ENCODE measurements around the gene BMP6.

Gene BMP6

DNA sequence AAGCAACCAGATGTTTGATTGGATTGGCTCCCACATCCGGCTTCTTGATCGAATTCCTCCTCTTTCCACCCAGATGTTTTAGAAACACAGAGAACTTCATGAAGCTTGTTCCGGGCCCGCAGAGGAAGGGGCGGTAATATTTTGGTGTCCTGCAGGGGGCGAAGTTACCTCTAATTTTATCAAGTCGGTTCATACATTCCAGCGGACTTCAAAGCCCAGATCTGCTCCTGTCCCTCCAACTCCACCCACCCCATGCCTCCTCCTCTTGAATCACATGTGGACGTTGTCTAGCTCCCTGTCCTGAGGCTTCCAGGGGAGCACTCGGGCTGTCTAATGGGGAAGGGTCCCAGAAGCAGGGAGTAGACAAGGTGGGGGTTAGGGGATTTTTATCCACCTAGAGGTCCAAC, 2.9 kb upstream of the BMP6 start:
- TF ChIP-seq FOXP2 (optimal IDR thresholded peaks at IDR 0.05; ENCODE audit: borderline replicate concordance, extremely low read depth, extremely low read length, insufficient read depth): no peak
- no peak for TF ChIP-seq POLR2AphosphoS5 (IDR thresholded peaks at IDR 0.05; ENCODE audit: low read depth, low read length)
- TF ChIP-seq, protein P1, sequence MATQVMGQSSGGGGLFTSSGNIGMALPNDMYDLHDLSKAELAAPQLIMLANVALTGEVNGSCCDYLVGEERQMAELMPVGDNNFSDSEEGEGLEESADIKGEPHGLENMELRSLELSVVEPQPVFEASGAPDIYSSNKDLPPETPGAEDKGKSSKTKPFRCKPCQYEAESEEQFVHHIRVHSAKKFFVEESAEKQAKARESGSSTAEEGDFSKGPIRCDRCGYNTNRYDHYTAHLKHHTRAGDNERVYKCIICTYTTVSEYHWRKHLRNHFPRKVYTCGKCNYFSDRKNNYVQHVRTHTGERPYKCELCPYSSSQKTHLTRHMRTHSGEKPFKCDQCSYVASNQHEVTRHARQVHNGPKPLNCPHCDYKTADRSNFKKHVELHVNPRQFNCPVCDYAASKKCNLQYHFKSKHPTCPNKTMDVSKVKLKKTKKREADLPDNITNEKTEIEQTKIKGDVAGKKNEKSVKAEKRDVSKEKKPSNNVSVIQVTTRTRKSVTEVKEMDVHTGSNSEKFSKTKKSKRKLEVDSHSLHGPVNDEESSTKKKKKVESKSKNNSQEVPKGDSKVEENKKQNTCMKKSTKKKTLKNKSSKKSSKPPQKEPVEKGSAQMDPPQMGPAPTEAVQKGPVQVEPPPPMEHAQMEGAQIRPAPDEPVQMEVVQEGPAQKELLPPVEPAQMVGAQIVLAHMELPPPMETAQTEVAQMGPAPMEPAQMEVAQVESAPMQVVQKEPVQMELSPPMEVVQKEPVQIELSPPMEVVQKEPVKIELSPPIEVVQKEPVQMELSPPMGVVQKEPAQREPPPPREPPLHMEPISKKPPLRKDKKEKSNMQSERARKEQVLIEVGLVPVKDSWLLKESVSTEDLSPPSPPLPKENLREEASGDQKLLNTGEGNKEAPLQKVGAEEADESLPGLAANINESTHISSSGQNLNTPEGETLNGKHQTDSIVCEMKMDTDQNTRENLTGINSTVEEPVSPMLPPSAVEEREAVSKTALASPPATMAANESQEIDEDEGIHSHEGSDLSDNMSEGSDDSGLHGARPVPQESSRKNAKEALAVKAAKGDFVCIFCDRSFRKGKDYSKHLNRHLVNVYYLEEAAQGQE (IDR thresholded peaks at IDR 0.05; ENCODE audit: insufficient read depth in 1 of 2, low read depth in 2 of 2, low read length in 2 of 2): no peak
- no peak for TF ChIP-seq TAF1 (IDR thresholded peaks at IDR 0.05; ENCODE audit: borderline replicate concordance, insufficient read depth, low read length)
- no peak for TF ChIP-seq SIN3A (IDR thresholded peaks at IDR 0.05; ENCODE audit: borderline replicate concordance, insufficient read depth, low read length)

DNA sequence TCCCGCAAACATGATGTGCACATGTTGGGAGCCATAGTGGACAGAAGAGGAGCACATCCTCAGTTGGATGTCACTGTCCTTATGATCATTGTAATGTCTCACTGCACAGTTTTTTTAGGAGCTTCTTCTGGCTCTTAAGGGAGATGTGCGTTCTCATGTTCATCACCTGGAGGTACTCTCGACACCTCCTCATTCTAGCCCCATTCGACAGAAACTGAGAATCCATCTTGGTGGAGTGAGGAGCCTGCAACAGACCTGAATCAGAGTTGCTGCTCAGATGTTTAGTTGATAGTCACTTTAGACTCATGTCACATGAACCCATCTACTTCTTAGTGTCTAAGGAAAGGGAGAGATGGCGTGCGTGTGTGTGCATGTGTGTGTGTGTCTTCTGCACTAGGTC, 2.3 kb upstream of the BMP6 start:
- TF ChIP-seq, protein P1 (IDR thresholded peaks at IDR 0.05; ENCODE audit: insufficient read depth in 1 of 2, low read depth in 2 of 2, low read length in 2 of 2): no peak
- no peak for TF ChIP-seq FOXP2 (optimal IDR thresholded peaks at IDR 0.05; ENCODE audit: borderline replicate concordance, extremely low read depth, extremely low read length, insufficient read depth)
- no peak for TF ChIP-seq SIN3A (IDR thresholded peaks at IDR 0.05; ENCODE audit: borderline replicate concordance, insufficient read depth, low read length)
- TF ChIP-seq POLR2AphosphoS5 (IDR thresholded peaks at IDR 0.05; ENCODE audit: low read depth, low read length): no peak
- no peak for TF ChIP-seq TAF1 (IDR thresholded peaks at IDR 0.05; ENCODE audit: borderline replicate concordance, insufficient read depth, low read length)

DNA sequence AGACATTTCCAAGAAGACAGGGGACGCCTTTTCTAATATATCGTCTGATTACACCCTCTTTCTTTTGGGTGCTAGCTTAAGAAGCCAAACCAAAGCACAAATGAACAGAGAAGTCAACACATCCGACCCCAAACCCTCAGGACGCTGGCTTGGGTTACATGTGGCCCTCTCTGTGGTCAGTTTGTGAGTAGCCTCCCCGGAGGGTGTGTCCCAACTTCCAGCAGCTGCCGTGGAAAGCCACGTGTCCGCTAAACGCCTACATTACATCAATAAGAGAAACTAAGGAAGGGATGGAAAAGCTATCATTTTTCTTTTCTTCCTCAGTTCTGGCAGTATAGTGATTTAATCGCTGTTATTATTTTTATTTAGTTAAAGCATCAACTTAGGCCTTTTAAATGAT, 487 bp upstream of the BMP6 start:
- TF ChIP-seq, protein P1 (IDR thresholded peaks at IDR 0.05; ENCODE audit: insufficient read depth in 1 of 2, low read depth in 2 of 2, low read length in 2 of 2): no peak
- no peak for TF ChIP-seq SIN3A (IDR thresholded peaks at IDR 0.05; ENCODE audit: borderline replicate concordance, insufficient read depth, low read length)

DNA sequence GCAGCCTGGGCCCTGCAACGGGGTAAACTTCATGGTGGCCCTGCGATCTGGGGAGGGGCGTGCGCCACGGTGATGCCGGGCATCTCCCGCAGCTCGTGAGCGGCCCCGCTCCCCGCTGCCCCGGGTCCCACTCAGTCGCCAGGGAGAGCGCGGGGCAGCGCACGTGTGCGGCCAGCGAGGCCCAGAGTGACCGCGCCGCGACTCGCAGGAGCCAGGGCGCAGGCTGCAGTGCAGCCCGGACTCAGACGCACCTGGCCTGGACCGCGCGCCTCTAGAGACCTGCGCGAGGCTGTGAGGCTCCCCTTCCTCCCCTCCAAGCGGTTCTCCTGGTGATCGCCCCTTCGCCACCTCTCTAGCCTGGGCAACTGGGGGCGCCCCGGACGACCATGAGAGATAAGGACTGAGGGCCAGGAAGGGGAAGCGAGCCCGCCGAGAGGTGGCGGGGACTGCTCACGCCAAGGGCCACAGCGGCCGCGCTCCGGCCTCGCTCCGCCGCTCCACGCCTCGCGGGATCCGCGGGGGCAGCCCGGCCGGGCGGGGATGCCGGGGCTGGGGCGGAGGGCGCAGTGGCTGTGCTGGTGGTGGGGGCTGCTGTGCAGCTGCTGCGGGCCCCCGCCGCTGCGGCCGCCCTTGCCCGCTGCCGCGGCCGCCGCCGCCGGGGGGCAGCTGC, 652 bp downstream of the BMP6 start:
- TF ChIP-seq SIN3A (IDR thresholded peaks at IDR 0.05; ENCODE audit: borderline replicate concordance, insufficient read depth, low read length): no peak
- TF ChIP-seq POLR2AphosphoS5 (IDR thresholded peaks at IDR 0.05; ENCODE audit: low read depth, low read length): no peak
- TF ChIP-seq FOXP2 (optimal IDR thresholded peaks at IDR 0.05; ENCODE audit: borderline replicate concordance, extremely low read depth, extremely low read length, insufficient read depth): no peak
- no peak for TF ChIP-seq TAF1 (IDR thresholded peaks at IDR 0.05; ENCODE audit: borderline replicate concordance, insufficient read depth, low read length)
- TF ChIP-seq, protein P1 (IDR thresholded peaks at IDR 0.05; ENCODE audit: insufficient read depth in 1 of 2, low read depth in 2 of 2, low read length in 2 of 2): no peak
